ENCODE results near the gene IGFL2.

DNA sequence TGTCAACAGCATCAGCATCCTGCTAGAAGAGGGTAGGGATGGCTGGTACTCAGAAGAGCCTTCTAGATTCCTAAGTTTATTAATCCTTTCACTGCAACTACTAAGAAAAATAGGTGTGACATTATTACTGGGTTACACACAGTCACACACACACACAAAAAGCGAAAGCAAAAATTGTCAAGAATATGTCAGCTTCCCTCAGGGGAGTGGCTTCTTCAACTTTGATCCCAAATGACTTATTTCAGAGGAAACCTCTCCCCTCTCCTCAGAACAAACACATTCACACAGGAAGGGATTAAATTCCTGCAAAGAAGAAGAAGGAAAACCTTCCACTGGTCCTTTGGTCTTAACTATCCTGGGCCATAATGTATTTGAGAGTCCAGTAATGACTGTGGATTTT is 61.4 kb downstream of the IGFL2 start:
- TF ChIP-seq, protein P1, sequence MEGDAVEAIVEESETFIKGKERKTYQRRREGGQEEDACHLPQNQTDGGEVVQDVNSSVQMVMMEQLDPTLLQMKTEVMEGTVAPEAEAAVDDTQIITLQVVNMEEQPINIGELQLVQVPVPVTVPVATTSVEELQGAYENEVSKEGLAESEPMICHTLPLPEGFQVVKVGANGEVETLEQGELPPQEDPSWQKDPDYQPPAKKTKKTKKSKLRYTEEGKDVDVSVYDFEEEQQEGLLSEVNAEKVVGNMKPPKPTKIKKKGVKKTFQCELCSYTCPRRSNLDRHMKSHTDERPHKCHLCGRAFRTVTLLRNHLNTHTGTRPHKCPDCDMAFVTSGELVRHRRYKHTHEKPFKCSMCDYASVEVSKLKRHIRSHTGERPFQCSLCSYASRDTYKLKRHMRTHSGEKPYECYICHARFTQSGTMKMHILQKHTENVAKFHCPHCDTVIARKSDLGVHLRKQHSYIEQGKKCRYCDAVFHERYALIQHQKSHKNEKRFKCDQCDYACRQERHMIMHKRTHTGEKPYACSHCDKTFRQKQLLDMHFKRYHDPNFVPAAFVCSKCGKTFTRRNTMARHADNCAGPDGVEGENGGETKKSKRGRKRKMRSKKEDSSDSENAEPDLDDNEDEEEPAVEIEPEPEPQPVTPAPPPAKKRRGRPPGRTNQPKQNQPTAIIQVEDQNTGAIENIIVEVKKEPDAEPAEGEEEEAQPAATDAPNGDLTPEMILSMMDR (IDR thresholded peaks at IDR 0.05 in 8 of 11, conservative IDR thresholded peaks at IDR 0.05 in 3 of 11), result no peak
- no peak for TF ChIP-seq POLR2AphosphoS5 (IDR thresholded peaks at IDR 0.05)
- no peak for TF ChIP-seq POLR2A (IDR thresholded peaks at IDR 0.05)
